GM23248 (cell line): ENCODE measurements around the gene GLRX5. TPM values are rescaled to one million over a fixed set of nuclear protein-coding genes. Genes with fewer than 3 reads are reported as not detected.

ENCODE experiments used
- DNase-seq: peaks from one replicate; pipeline ENCODE4 v3.0.0-alpha.2; 2015
- H2AFZ ChIP-seq: fragments of 200-600 bp; sonication (generic); 2 replicates; pipeline ENCODE4 v1.6.1; 2016; ENCODE audit warnings: antibody characterized with exemption
- H3F3A ChIP-seq: fragments of 200-600 bp; sonication (generic); 2 replicates; pipeline ENCODE4 v1.6.1; 2016; ENCODE audit warnings: mild to moderate bottlenecking, antibody characterized with exemption, mixed run types; ENCODE audit not compliant: insufficient read depth
- H3K27ac ChIP-seq: fragments of 200-600 bp; sonication (generic); 2 replicates; pipeline ENCODE4 v1.5.1; 2016; ENCODE audit warnings: mild to moderate bottlenecking
- H3K27me3 ChIP-seq: fragments of 200-600 bp; sonication (generic); replicated peaks from 2 replicates; pipeline ENCODE4 v1.6.1; 2016; ENCODE audit warnings: mild to moderate bottlenecking; ENCODE audit not compliant: insufficient read depth
- H3K36me3 ChIP-seq: fragments of 200-600 bp; sonication (generic); 2 replicates; pipeline ENCODE4 v1.6.1; 2016; ENCODE audit warnings: low read depth, mild to moderate bottlenecking
- H3K4me1 ChIP-seq: fragments of 200-600 bp; sonication (generic); 2 replicates; pipeline ENCODE4 v1.6.1; 2016; ENCODE audit warnings: mild to moderate bottlenecking; ENCODE audit not compliant: insufficient read depth
- H3K4me2 ChIP-seq: fragments of 200-600 bp; sonication (generic); one replicate; pipeline ENCODE4 v1.6.1; 2016; ENCODE audit warnings: mild to moderate bottlenecking; ENCODE audit not compliant: unreplicated experiment
- H3K4me3 ChIP-seq: fragments of 200-600 bp; sonication (generic); 2 replicates; pipeline ENCODE4 v1.5.1; 2016; ENCODE audit warnings: mild to moderate bottlenecking
- H3K79me2 ChIP-seq: fragments of 200-600 bp; sonication (generic); 2 replicates; pipeline ENCODE4 v1.6.1; 2016; ENCODE audit warnings: mild to moderate bottlenecking; ENCODE audit not compliant: insufficient read depth
- H3K9ac ChIP-seq: fragments of 200-600 bp; sonication (generic); 2 replicates; pipeline ENCODE4 v1.6.1; 2016; ENCODE audit warnings: mild to moderate bottlenecking
- H3K9me2 ChIP-seq: fragments of 200-600 bp; sonication (generic); 2 replicates; pipeline ENCODE4 v1.6.1; 2016; ENCODE audit warnings: mixed run types, mild to moderate bottlenecking, moderate library complexity; ENCODE audit not compliant: insufficient read depth
- H3K9me3 ChIP-seq: fragments of 200-600 bp; sonication (generic); one replicate; pipeline ENCODE4 v1.6.1; 2017; ENCODE audit warnings: low read depth
- H4K20me1 ChIP-seq: fragments of 200-600 bp; sonication (generic); 2 replicates; pipeline ENCODE4 v1.6.0; 2016; ENCODE audit not compliant: insufficient read depth
- EZH2 ChIP-seq: fragments of 200-600 bp; sonication (generic); IDR thresholded peaks from 2 replicates; pipeline ENCODE4 v1.6.1; 2018; ENCODE audit warnings: antibody characterized with exemption, mild to moderate bottlenecking; ENCODE audit not compliant: insufficient read depth, poor library complexity, severe bottlenecking
- EZH2phosphoT487 ChIP-seq: fragments of 200-600 bp; sonication (generic); IDR thresholded peaks from 2 replicates; pipeline ENCODE4 v1.6.1; 2018; ENCODE audit warnings: antibody characterized with exemption, moderate library complexity, mild to moderate bottlenecking, low read depth; ENCODE audit not compliant: insufficient read depth
- WGBS, 2 experiments: methylation state at CpG; one replicate each; pipeline ENCODE4 v1.1.6; 2015 to 2017; ENCODE audit warnings: low lambda C conversion rate in 2 of 2, low coverage in 1 of 2; ENCODE audit errors: missing lambda C conversion rate in 2 of 2; 5-methylcytosine and 5-hydroxymethylcytosine counted together
- in situ Hi-C: fragments of 300-500 bp; cut with MboI; formaldehyde crosslinking; loops from 2 replicates; pipeline ENCODE4 v1.15.0; 2020
- polyA plus RNA-seq: library from polyadenylated mRNA; unstranded; fragments of >200 nt; fragmentation: Nextera tagmentation; extraction: Ambion mirVana; gene quantifications from 2 replicates; pipeline ENCODE4 v1.2.1, GENCODE V29; 2016
- total RNA-seq: library from RNA; depleted of rRNA; stranded (reverse); fragments of >200 nt; shearing (Covaris generic); gene quantifications from 2 replicates; pipeline ENCODE4 v1.2.3, GENCODE V29; 2014

The GLRX5 gene
- total and polyA plus RNA-seq, 2 experiments from 2014 or later: 38.6 to 48.7 TPM

DNA sequence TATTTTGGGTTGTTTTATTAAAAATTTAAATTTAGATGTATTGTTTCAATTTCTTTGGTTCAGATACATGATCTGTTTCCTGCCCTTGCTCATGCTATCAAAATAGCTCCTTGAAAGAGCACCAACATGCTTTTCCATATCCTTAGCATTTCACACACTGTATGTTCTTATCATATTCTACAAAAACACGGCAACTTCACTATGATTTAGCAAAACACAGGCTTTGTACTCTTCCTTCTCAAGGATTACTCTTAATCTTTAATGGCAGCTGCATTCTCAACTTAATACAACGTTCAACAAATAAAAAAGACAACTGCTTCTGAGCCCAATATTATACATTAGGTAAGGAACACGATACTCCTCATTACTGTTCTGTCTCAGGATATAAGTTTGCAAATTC is 2.9 kb upstream of the GLRX5 start:
- Histone ChIP-seq H3K9ac (peak overlapping the region; percentile 93), H3K36me3 (no peaks in the 10 kb centered on the region; the same call in 1 of the 2 replicates), H3K4me3 (peak overlapping the region; percentile 83), H3K4me1 (peaks cover 60% of the 10 kb centered on the region), H4K20me1 (peaks cover 12% of the 10 kb centered on the region; the same call in 1 of the 2 replicates), H3K4me2 (peak overlapping the region; percentile 98), H3F3A (peaks cover 50% of the 10 kb centered on the region), H3K79me2 (peaks cover 86% of the 10 kb centered on the region), H3K27me3 (no peaks in the 10 kb centered on the region), H3K9me2 (no peaks in the 10 kb centered on the region), H3K9me3 (no peaks in the 10 kb centered on the region), H3K27ac (peak overlapping the region; percentile 68), H2AFZ (no peak overlapping the region)
- TF ChIP-seq EZH2 (no peak), EZH2phosphoT487 (no peak)
- in situ Hi-C loops: loop anchor here (25.0 kb wide), 1 partner anchor 755 kb away; no protein-coding TSS in a partner anchor
- no peak for DNase-seq
- WGBS, 2 experiments: 36 to 40% methylated on average over 3 of the region's 3 CpGs

DNA sequence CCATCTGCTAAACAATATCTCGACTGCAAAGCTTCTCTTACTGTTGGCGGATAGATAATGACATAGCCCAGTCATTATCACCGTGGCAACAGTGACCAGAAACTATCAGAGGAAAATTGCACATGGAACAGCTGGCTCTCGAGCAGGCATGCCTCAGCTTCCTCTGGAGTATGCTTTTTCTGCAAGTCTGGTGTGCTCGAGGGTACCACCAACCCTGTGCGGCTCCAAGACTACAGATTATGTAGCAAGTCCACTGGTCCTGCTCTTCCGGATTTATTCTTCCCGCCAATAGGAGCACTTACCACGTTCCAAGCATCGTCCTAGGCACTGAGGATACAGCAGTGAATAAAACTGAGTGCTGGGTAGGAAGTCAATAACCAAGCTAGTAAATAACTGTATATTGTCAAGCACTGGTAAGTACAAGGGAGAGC is 1.4 kb upstream of the GLRX5 start:
- Histone ChIP-seq H3K27ac (peak overlapping the region; percentile 87), H3K27me3 (no peaks in the 10 kb centered on the region), H2AFZ (peak overlapping the region; percentile 65; the same call in 1 of the 2 replicates), H3K9me3 (no peaks in the 10 kb centered on the region), H3K9ac (peak overlapping the region; percentile 93), H4K20me1 (peaks cover 12% of the 10 kb centered on the region; the same call in 1 of the 2 replicates), H3K79me2 (peaks cover 91% of the 10 kb centered on the region), H3K36me3 (no peaks in the 10 kb centered on the region; the same call in 1 of the 2 replicates), H3F3A (peaks cover 42% of the 10 kb centered on the region), H3K9me2 (no peaks in the 10 kb centered on the region), H3K4me2 (peak overlapping the region; percentile 98), H3K4me1 (peaks cover 58% of the 10 kb centered on the region), H3K4me3 (peak overlapping the region; percentile 83)
- WGBS, 2 experiments: 1% methylated on average over 10 of the region's 10 CpGs
- TF ChIP-seq EZH2phosphoT487 (no peak), EZH2 (no peak)
- peak; percentile 83 for DNase-seq
- in situ Hi-C loops: loop anchor here (25.0 kb wide), 1 partner anchor 754 kb away; no protein-coding TSS in a partner anchor

DNA sequence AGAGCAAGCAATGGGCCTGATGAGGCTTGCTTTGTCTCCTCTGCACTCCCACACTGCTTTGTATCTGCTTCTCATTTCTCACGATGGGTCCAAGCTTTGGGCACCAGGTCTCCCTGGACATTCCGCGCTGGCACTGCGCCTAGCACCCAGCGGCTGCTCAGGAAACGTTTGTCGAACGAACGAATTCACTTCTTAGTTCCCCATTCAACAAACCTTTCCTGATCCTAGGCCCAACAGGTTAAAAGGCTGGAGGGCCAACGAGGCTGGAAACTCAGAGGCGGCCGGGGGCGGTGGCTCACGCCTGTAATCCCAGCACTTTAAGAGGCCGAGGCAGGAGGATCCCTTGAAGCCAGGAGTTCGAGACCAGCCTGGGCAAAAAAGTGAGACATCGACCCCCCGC is 1.0 kb upstream of the GLRX5 start:
- H3K27ac ChIP-seq: peak overlapping the region; percentile 87
- peaks cover 54% of the 10 kb centered on the region for H3K4me1 ChIP-seq
- H3F3A ChIP-seq: peaks cover 38% of the 10 kb centered on the region
- peaks cover 11% of the 10 kb centered on the region; the same call in 1 of the 2 replicates for H4K20me1 ChIP-seq
- H3K9ac ChIP-seq: peak overlapping the region; percentile 93
- no peaks in the 10 kb centered on the region for H3K9me2 ChIP-seq
- H3K79me2 ChIP-seq: peaks cover 91% of the 10 kb centered on the region
- in situ Hi-C loops: loop anchor here (25.0 kb wide), 1 partner anchor 753 kb away; no protein-coding TSS in a partner anchor
- WGBS, 2 experiments: 0 to 3% methylated on average over 16 to 18 of the region's 18 CpGs
- no peaks in the 10 kb centered on the region for H3K27me3 ChIP-seq
- H2AFZ ChIP-seq: peak overlapping the region; percentile 65
- H3K36me3 ChIP-seq: no peaks in the 10 kb centered on the region; the same call in 1 of the 2 replicates
- TF ChIP-seq EZH2phosphoT487 (no peak), EZH2 (no peak)
- DNase-seq: peak; percentile 58
- H3K4me2 ChIP-seq: peak overlapping the region; percentile 98
- no peaks in the 10 kb centered on the region for H3K9me3 ChIP-seq
- peak overlapping the region; percentile 83 for H3K4me3 ChIP-seq

DNA sequence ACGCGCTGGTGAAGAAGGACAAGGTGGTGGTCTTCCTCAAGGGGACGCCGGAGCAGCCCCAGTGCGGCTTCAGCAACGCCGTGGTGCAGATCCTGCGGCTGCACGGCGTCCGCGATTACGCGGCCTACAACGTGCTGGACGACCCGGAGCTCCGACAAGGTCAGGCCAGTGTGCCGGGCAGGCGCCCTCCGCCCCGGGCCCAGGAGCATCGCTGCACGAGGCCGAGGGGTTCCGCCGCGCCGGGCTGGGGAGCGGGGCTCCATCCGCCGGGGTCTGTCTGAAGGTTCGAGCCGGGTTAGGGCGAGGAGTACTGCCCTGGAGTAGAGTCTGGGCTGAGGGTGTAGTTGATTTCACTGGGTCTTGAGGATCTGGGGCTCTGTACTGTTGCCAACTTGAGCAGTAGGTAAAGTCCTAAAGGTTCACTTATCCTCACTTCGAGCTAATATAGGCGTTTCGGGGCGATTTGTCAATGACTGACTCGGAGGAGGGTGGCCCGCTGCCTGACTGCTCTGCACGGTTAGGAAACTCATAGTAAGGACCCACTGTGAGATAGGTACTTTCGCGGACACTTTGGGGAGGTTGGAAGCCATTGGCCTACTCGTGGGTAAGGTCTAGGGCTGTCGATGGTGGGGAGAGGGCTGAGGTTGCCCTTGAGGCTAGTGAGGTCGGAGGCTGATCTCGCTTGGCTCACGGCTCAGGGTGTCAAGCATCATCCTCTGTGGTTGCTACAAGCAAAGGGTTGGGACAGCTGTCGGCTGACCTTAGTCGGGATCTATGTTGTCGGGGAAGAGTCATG is 574 bp downstream of the GLRX5 start:
- peak overlapping the region; percentile 75 for H2AFZ ChIP-seq
- WGBS, 2 experiments: 1% methylated on average over 48 to 52 of the region's 52 CpGs

More for the DNA sequence above, 574 bp downstream of the GLRX5 start:
- in situ Hi-C loops: loop anchor here (25.0 kb wide), 1 partner anchor 752 kb away; no protein-coding TSS in a partner anchor
- Histone ChIP-seq H3K4me1 (peaks cover 47% of the 10 kb centered on the region), H3K9me3 (no peaks in the 10 kb centered on the region), H3K27ac (peak overlapping the region; percentile 87), H3K4me2 (peak overlapping the region; percentile 92), H3K9me2 (no peaks in the 10 kb centered on the region), H3K9ac (peak overlapping the region; percentile 93), H3K4me3 (peak overlapping the region; percentile 83), H3K27me3 (no peaks in the 10 kb centered on the region), H3K79me2 (peaks cover 91% of the 10 kb centered on the region), H4K20me1 (peaks cover 9% of the 10 kb centered on the region; the same call in 1 of the 2 replicates), H3F3A (peaks cover 28% of the 10 kb centered on the region), H3K36me3 (no peaks in the 10 kb centered on the region; the same call in 1 of the 2 replicates)
- TF ChIP-seq EZH2phosphoT487: no peak
- no peak for TF ChIP-seq EZH2
- DNase-seq: peak; percentile 59
